Fibroblast of skin of abdomen (primary cell): Measurements from ENCODE around the gene TTYH1. TPM values are rescaled to one million over a fixed set of nuclear protein-coding genes. Genes with fewer than 3 reads are reported as not detected.
"Not testable (repeated sequence)": the region's sequence is repeated elsewhere in the genome, so short reads cannot be mapped to it uniquely, and the experiment has no call there.

Experiments used
- DNase-seq: peaks from one replicate; pipeline ENCODE4 v3.0.0-alpha.2; 2013
- polyA plus RNA-seq, 2 experiments: library from polyadenylated mRNA; unstranded; fragments of 120-200 nt; gene quantifications; one replicate each; pipeline ENCODE4 v1.2.1, GENCODE V29; 2013; ENCODE audit not compliant: insufficient read length in 2 of 2

Gene TTYH1
- polyA plus RNA-seq (2013, experiment 1 of 2; ENCODE audit: insufficient read length), result 0.23 TPM
- polyA plus RNA-seq (2013, experiment 2 of 2; ENCODE audit: insufficient read length), result 0.15 TPM

GRCh38 chr19:54415208-54415900, at the start of gene TTYH1:
Gene TTYH1, plus strand, starts transcription at chr19:54415464. Its CDS starts 89 bp downstream, at chr19:54415553.
- no peak for DNase-seq

- DNase-seq, result not testable (repeated sequence)
Measured at GRCh38 chr19:54365798-54366197, 49.5 kb upstream of the TTYH1 start.

- no peak for DNase-seq
Measured at GRCh38 chr19:54366811-54367210, 48.5 kb upstream of the TTYH1 start.

GRCh38 chr19:54369082-54369687, 46.1 kb upstream of the TTYH1 start:
- DNase-seq, result no peak

GRCh38 chr19:54369688-54370433, 45.4 kb upstream of the TTYH1 start:
- DNase-seq, result not testable (repeated sequence)

- not testable (repeated sequence) for DNase-seq
Measured at GRCh38 chr19:54370434-54370796, 44.8 kb upstream of the TTYH1 start.

- DNase-seq, result not testable (repeated sequence)
Measured at GRCh38 chr19:54371453-54371852, 43.8 kb upstream of the TTYH1 start.

GRCh38 chr19:54373781-54374631, 41.3 kb upstream of the TTYH1 start:
- DNase-seq, result no peak

- not testable (repeated sequence) for DNase-seq
Measured at GRCh38 chr19:54375181-54375938, 39.9 kb upstream of the TTYH1 start.

- DNase-seq, result no peak
Measured at GRCh38 chr19:54376610-54377285, 38.5 kb upstream of the TTYH1 start.

GRCh38 chr19:54379187-54379678, 36.0 kb upstream of the TTYH1 start:
- DNase-seq, result no peak

- no peak for DNase-seq
Measured at GRCh38 chr19:54380897-54381296, 34.4 kb upstream of the TTYH1 start.

- not testable (repeated sequence) for DNase-seq
Measured at GRCh38 chr19:54382041-54382440, 33.2 kb upstream of the TTYH1 start.

GRCh38 chr19:54383330-54383729, 31.9 kb upstream of the TTYH1 start:
- DNase-seq, result no peak

- DNase-seq, result no peak
Measured at GRCh38 chr19:54387991-54388801, 27.1 kb upstream of the TTYH1 start.

GRCh38 chr19:54388802-54389139, 26.5 kb upstream of the TTYH1 start:
- DNase-seq, result no peak

GRCh38 chr19:54389553-54389952, 25.7 kb upstream of the TTYH1 start:
- no peak for DNase-seq

GRCh38 chr19:54390942-54391577, 24.2 kb upstream of the TTYH1 start:
- peak; percentile 48 for DNase-seq

- DNase-seq, result no peak
Measured at GRCh38 chr19:54391589-54392061, 23.6 kb upstream of the TTYH1 start.
